Cortex of kidney (tissue), 1 donor: ENCODE data around the gene RPRM.
"Not testable (repeated sequence)": the region's sequence is repeated elsewhere in the genome, so short reads cannot be mapped to it uniquely, and the experiment has no call there.

ENCODE experiments used
- DNase-seq: peaks from one replicate; lab custom pipeline; 2025; lab: John Stamatoyannopoulos, UW

RPRM gene

GRCh38 chr2:153455861-153456260 is 22.7 kb downstream of the RPRM start:
- no peak for DNase-seq

GRCh38 chr2:153455403-153455802 is 23.2 kb downstream of the RPRM start:
- DNase-seq, result no peak

- no peak for DNase-seq
These were observed 27.0 kb downstream of the RPRM start for GRCh38 chr2:153451611-153452010.

GRCh38 chr2:153443106-153443505 is 35.5 kb downstream of the RPRM start:
- DNase-seq, result no peak

GRCh38 chr2:153442616-153443015 is 35.9 kb downstream of the RPRM start:
- not testable (repeated sequence) for DNase-seq

GRCh38 chr2:153440090-153440489 is 38.5 kb downstream of the RPRM start:
- not testable (repeated sequence) for DNase-seq

GRCh38 chr2:153433403-153433802 is 45.2 kb downstream of the RPRM start:
- no peak for DNase-seq

- no peak for DNase-seq
These were observed 46.2 kb downstream of the RPRM start for GRCh38 chr2:153432381-153432780.

- DNase-seq, result no peak
These were observed 47.4 kb downstream of the RPRM start for GRCh38 chr2:153431114-153431513.
